T-cell (primary cell): ENCODE results near the gene SLC22A7. TPM values are rescaled to one million over a fixed set of nuclear protein-coding genes. Genes with fewer than 3 reads are reported as not detected.
"Not testable (repeated sequence)": the region's sequence is repeated elsewhere in the genome, so short reads cannot be mapped to it uniquely, and the experiment has no call there.

Source experiments
- ATAC-seq, 4 experiments: fragments of 200-7000 bp in 3 of 4; fragments of 150-1000 bp in 1 of 4; cut with Tn5 transposase; replicated peaks in 1 of 4; 1 replicate in 3 of 4; 2 replicates in 1 of 4; pipeline ENCODE4 v1.10.0; 2021; ENCODE audit warnings: moderate library complexity in 3 of 4, mild to moderate bottlenecking in 2 of 4, moderate number of reproducible peaks in 1 of 4
- CTCF ChIA-PET, 2 donors: fragments of 300-600 bp; sonication (Branson Sonifier 250); formaldehyde crosslinking; loops; one replicate each; lab custom pipeline; 2022; ENCODE audit warnings: antibody characterized with exemption in 2 of 2; lab: Charles Lee
- POLR2A ChIA-PET, 2 donors: fragments of 300-600 bp; sonication (Branson Sonifier 250); formaldehyde crosslinking; loops; one replicate each; lab custom pipeline; 2022; ENCODE audit warnings: antibody characterized with exemption in 2 of 2; lab: Charles Lee
- DNase-seq, 35 experiments: peaks; one replicate each; pipeline versions ENCODE4 v3.0.0 to v3.0.0-alpha.2; 2013 to 2023
- H3K27ac ChIP-seq: one replicate; pipeline ENCODE4 v1.5.1; 2013; ENCODE audit warnings: low read length
- H3K27me3 ChIP-seq, 2 experiments: replicated peaks in 1 of 2; 1 replicate in 1 of 2; 2 replicates in 1 of 2; pipeline versions ENCODE4 v1.6.1 to v1.7.0; 2013; ENCODE audit warnings: low read length in 1 of 2, mixed read lengths in 1 of 2; ENCODE audit not compliant: control insufficient read depth in 2 of 2, insufficient read depth in 2 of 2; ENCODE audit errors: extremely low read depth in 1 of 2
- H3K36me3 ChIP-seq, 2 donors: 1 replicate in 1 of 2; 2 replicates in 1 of 2; pipeline versions ENCODE4 v1.6.1 to v1.7.0; 2013; ENCODE audit warnings: low read length in 1 of 2; ENCODE audit not compliant: control insufficient read depth in 2 of 2, insufficient read depth in 1 of 2; ENCODE audit errors: extremely low read depth in 1 of 2
- H3K4me1 ChIP-seq, 2 experiments: 1 replicate in 1 of 2; 2 replicates in 1 of 2; pipeline versions ENCODE4 v1.6.1 to v1.7.0; 2013; ENCODE audit warnings: low read length in 2 of 2, mixed read lengths in 1 of 2; ENCODE audit not compliant: insufficient read depth in 2 of 2, control insufficient read depth in 1 of 2; ENCODE audit errors: extremely low read depth in 1 of 2
- H3K4me3 ChIP-seq, 2 donors: 1 replicate in 1 of 2; 2 replicates in 1 of 2; pipeline versions ENCODE4 v1.5.1 to v1.7.0; 2013; ENCODE audit warnings: mild to moderate bottlenecking in 2 of 2, low read length in 1 of 2, moderate library complexity in 1 of 2; ENCODE audit not compliant: control insufficient read depth in 1 of 2; ENCODE audit errors: extremely low read depth in 1 of 2
- H3K9me3 ChIP-seq: 2 replicates; pipeline ENCODE4 v1.7.0; 2013
- H3K27ac Mint-ChIP-seq, 2 donors: one replicate each; pipeline ENCODE4 v1.8.0; 2020 to 2021; ENCODE audit warnings: mild to moderate bottlenecking in 2 of 2, mixed read lengths in 2 of 2
- H3K27me3 Mint-ChIP-seq, 2 donors: one replicate each; pipeline ENCODE4 v1.8.0; 2021 to 2022; ENCODE audit warnings: mixed read lengths in 2 of 2
- H3K36me3 Mint-ChIP-seq: one replicate; pipeline ENCODE4 v1.8.0; 2021; ENCODE audit warnings: mixed read lengths
- H3K4me1 Mint-ChIP-seq, 3 donors: one replicate each; pipeline ENCODE4 v1.8.0; 2020 to 2022; ENCODE audit warnings: mixed read lengths in 3 of 3, mild to moderate bottlenecking in 1 of 3
- H3K4me3 Mint-ChIP-seq, 3 donors: one replicate each; pipeline ENCODE4 v1.8.0; 2020 to 2022; ENCODE audit warnings: mild to moderate bottlenecking in 3 of 3, mixed read lengths in 3 of 3, moderate library complexity in 3 of 3
- H3K9me3 Mint-ChIP-seq, 3 donors: one replicate each; pipeline ENCODE4 v1.8.0; 2020 to 2022; ENCODE audit warnings: mixed read lengths in 3 of 3
- WGBS: methylation state at CpG from one replicate; pipeline ENCODE4 v1.1.5; 2013; ENCODE audit warnings: missing lambda C conversion rate; ENCODE audit not compliant: insufficient coverage; 5-methylcytosine and 5-hydroxymethylcytosine counted together
- total RNA-seq, 35 experiments: library from RNA in 6 of 35; stranded (reverse) in 6 of 35; fragments of 120-200 nt in 1 of 35; gene quantifications; one replicate each; pipeline versions ENCODE4 v1.2.1 to v1.2.4 and lab custom pipeline; 2013 to 2026

The SLC22A7 gene
- total RNA-seq, 5 donors from 2014 or later (not counting 1 experiment from before 2014, with no cell fraction given): not detected

DNA sequence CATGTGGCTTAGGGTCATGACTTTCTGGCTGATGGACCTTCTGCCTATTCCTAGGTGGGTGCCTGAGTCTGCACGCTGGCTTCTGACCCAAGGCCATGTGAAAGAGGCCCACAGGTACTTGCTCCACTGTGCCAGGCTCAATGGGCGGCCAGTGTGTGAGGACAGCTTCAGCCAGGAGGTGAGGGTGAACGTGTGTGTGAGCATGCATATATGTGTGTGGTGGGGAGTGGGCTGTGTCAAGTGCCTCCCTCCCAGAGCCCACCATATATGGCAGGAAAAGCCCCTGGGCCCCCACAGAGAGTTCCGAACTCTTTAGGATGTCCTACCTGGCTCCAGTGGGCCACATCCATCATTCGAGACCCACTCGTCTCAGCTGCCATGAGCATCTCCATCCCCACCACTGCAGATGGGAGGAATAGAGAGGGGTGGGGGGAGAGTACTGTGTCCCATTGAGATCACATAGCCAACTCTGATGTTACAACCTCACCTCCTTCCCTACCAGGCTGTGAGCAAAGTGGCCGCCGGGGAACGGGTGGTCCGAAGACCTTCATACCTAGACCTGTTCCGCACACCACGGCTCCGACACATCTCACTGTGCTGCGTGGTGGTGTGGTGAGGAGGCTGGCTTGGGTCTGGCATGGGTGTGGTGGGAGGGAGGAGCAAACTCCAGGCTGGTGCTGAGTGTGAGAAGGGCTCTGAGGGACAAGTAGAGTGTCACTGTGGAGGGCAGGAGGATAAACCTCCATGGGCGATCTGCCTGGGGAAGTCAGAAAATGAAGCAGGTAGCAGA, 3.2 kb downstream of the SLC22A7 start:
- Histone ChIP-seq H3K27me3 (peaks cover 0 to 43% of the 10 kb centered on the region in 2 experiments), H3K9me3 (no peaks in the 10 kb centered on the region), H3K36me3 (no peaks in the 10 kb centered on the region), H3K4me3 (no peak overlapping the region), H3K4me1 (no peaks in the 10 kb centered on the region), H3K27ac (no peak overlapping the region)
- Mint-ChIP-seq H3K9me3 (no peaks in the 10 kb centered on the region), H3K4me1 (peaks cover 0 to 6% (median 0%) of the 10 kb centered on the region in 3 donors), H3K4me3 (no peak overlapping the region), H3K27me3 (peaks cover 8 to 11% of the 10 kb centered on the region in 2 donors), H3K27ac (no peak overlapping the region), H3K36me3 (no peaks in the 10 kb centered on the region)
- DNase-seq: no peak
- no peak for ATAC-seq
- ChIA-PET POLR2A (interaction anchor here in 1 of 2 donors (0.6 kb wide), 1 partner anchor 23 kb away, joined by 4 read pairs; no protein-coding TSS in a partner anchor), CTCF (no interaction called here)
- WGBS: 74% methylated on average over 5 of the region's 15 CpGs

GRCh38 chr6:43302126-43302525, 4.1 kb downstream of the SLC22A7 start:
- Mint-ChIP-seq H3K27me3 (peaks cover 8 to 10% of the 10 kb centered on the region in 2 donors), H3K4me3 (no peak overlapping the region), H3K9me3 (no peaks in the 10 kb centered on the region), H3K4me1 (peaks cover 0 to 6% (median 0%) of the 10 kb centered on the region in 3 donors), H3K27ac (no peak overlapping the region), H3K36me3 (no peaks in the 10 kb centered on the region)
- H3K4me1 ChIP-seq: no peaks in the 10 kb centered on the region
- no peak overlapping the region for H3K27ac ChIP-seq
- H3K4me3 ChIP-seq: no peak overlapping the region
- no peaks in the 10 kb centered on the region for H3K36me3 ChIP-seq
- DNase-seq (no peak), ATAC-seq (no peak)
- CTCF ChIA-PET: no interaction called here
- H3K27me3 ChIP-seq: peaks cover 0 to 40% of the 10 kb centered on the region in 2 experiments
- H3K9me3 ChIP-seq: no peaks in the 10 kb centered on the region
- POLR2A ChIA-PET: interaction anchor here in 1 of 2 donors (0.5 kb wide), 1 partner anchor 73 kb away, joined by 3 read pairs; the partner anchor contains the start of gene DNPH1
- 92% methylated on average over 19 of the region's 19 CpGs for WGBS

DNA sequence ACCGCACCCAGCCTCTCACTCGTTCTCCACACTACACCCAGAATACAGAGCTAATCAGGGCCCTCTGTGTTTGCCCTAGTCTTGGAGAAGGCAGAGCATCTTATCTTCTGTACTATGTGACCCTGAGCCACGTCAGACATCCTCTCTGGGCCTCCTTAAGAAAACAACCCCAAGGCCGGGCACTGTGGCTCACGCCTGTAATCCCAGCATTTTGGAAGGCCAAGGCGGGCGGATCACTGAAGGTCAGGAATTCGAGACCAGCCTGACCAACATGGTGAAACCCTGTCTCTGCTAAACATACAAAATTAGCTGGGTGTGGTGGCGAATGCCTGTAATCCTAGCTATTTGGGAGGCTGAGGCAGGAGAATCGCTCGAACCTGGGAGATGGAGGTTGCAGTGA, 4.9 kb downstream of the SLC22A7 start:
- H3K4me3 Mint-ChIP-seq, H3K27ac ChIP-seq, ATAC-seq, H3K4me1 Mint-ChIP-seq, H3K27ac Mint-ChIP-seq, POLR2A ChIA-PET, CTCF ChIA-PET, H3K4me3 ChIP-seq, H3K9me3 ChIP-seq, H3K36me3 Mint-ChIP-seq, H3K9me3 Mint-ChIP-seq, H3K27me3 Mint-ChIP-seq, H3K36me3 ChIP-seq, H3K4me1 ChIP-seq, DNase-seq: not testable (repeated sequence)
- H3K27me3 ChIP-seq: peaks cover 0 to 37% of the 10 kb centered on the region in 2 experiments
- WGBS: 68% methylated on average over 8 of the region's 11 CpGs

DNA sequence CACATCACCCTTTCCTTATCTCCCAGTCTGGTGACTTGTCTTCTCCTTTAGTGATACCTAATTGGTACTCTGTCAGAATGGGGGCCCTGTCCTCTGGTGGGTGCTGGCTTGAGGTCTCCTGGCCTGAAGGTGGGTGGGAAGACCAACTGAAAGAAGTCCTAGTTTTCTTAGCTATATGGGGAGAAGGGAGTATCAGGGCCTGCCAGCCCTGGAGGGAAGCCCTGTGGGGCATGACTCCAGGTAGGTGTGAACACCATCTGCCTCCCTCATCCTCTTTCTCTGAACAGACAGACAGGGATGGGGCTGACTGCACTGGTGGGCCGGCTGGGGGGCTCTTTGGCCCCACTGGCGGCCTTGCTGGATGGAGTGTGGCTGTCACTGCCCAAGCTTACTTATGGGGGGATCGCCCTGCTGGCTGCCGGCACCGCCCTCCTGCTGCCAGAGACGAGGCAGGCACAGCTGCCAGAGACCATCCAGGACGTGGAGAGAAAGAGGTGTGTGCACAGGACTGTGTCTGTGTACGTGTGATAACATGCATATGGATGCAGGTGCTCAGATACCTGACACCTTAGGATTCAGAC, 5.8 kb downstream of the SLC22A7 start:
- peaks cover 0 to 10% of the 10 kb centered on the region in 2 experiments for H3K4me1 ChIP-seq
- Mint-ChIP-seq H3K4me3 (no peak overlapping the region), H3K27ac (no peak overlapping the region), H3K4me1 (peaks cover 3 to 13% (median 8%) of the 10 kb centered on the region in 3 donors), H3K36me3 (no peaks in the 10 kb centered on the region), H3K9me3 (no peaks in the 10 kb centered on the region), H3K27me3 (peaks cover 6 to 7% of the 10 kb centered on the region in 2 donors)
- ATAC-seq: no peak
- peaks cover 0 to 39% of the 10 kb centered on the region in 2 experiments for H3K27me3 ChIP-seq
- no peak overlapping the region for H3K4me3 ChIP-seq
- POLR2A ChIA-PET: no interaction called here
- CTCF ChIA-PET: no interaction called here
- DNase-seq: no peak
- H3K36me3 ChIP-seq: no peaks in the 10 kb centered on the region
- no peaks in the 10 kb centered on the region for H3K9me3 ChIP-seq
- no peak overlapping the region for H3K27ac ChIP-seq
- WGBS: 79% methylated on average over 7 of the region's 8 CpGs

DNA sequence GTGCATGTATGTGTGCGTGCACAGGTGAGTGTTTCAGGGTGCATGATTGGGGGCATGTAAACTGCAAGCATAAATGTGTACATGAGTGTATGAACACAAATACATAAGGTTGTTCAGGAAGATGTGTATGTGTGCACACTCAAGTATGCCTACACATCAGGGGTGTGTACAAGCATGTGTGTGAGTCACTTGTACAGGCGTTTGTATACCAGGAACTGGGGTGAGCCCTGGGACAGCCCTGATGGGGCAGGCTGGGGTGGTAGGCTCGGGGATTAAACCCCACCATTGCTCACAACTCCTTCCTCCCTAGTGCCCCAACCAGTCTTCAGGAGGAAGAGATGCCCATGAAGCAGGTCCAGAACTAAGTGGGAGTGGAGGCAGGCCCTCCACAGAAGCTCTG, 6.3 kb downstream of the SLC22A7 start:
- ChIA-PET CTCF (no interaction called here), POLR2A (no interaction called here)
- Mint-ChIP-seq H3K36me3 (no peaks in the 10 kb centered on the region), H3K4me1 (peaks cover 8 to 18% (median 13%) of the 10 kb centered on the region in 3 donors), H3K27ac (no peak overlapping the region), H3K27me3 (peaks cover 3 to 5% of the 10 kb centered on the region in 2 donors), H3K9me3 (no peaks in the 10 kb centered on the region), H3K4me3 (no peak overlapping the region)
- Histone ChIP-seq H3K27me3 (peaks cover 0 to 36% of the 10 kb centered on the region in 2 experiments), H3K9me3 (no peaks in the 10 kb centered on the region), H3K36me3 (no peaks in the 10 kb centered on the region), H3K4me3 (no peak overlapping the region), H3K27ac (no peak overlapping the region), H3K4me1 (peaks cover 0 to 15% of the 10 kb centered on the region in 2 experiments)
- 100% methylated on average over 1 of the region's 3 CpGs for WGBS
- DNase-seq: no peak
- no peak for ATAC-seq

GRCh38 chr6:43304882-43305281, 6.8 kb downstream of the SLC22A7 start:
- peaks cover 0 to 33% of the 10 kb centered on the region in 2 experiments for H3K27me3 ChIP-seq
- ATAC-seq (no peak), DNase-seq (no peak)
- no peak overlapping the region for H3K4me3 Mint-ChIP-seq
- H3K9me3 Mint-ChIP-seq: no peaks in the 10 kb centered on the region
- no peaks in the 10 kb centered on the region for H3K9me3 ChIP-seq
- H3K27me3 Mint-ChIP-seq: peaks cover 3 to 4% of the 10 kb centered on the region in 2 donors
- H3K27ac ChIP-seq: no peak overlapping the region
- peaks cover 8 to 17% (median 13%) of the 10 kb centered on the region in 3 donors for H3K4me1 Mint-ChIP-seq
- H3K4me3 ChIP-seq: no peak overlapping the region
- no peaks in the 10 kb centered on the region for H3K36me3 Mint-ChIP-seq
- H3K4me1 ChIP-seq: peaks cover 0 to 17% of the 10 kb centered on the region in 2 experiments
- ChIA-PET CTCF (interaction anchor here in 1 of 2 donors (0.8 kb wide), 1 partner anchor 93 kb away, joined by 3 read pairs; no protein-coding TSS in a partner anchor), POLR2A (no interaction called here)
- H3K36me3 ChIP-seq: no peaks in the 10 kb centered on the region
- H3K27ac Mint-ChIP-seq: no peak overlapping the region
- 78% methylated on average over 2 of the region's 2 CpGs for WGBS
